ENCODE measurements around the gene IFT27. TPM values are rescaled to one million over a fixed set of nuclear protein-coding genes. Genes with fewer than 3 reads are reported as not detected.

Gene IFT27
- total RNA-seq, 1 experiment from 2014 or later: 23.2 TPM

GRCh38 chr22:36763576-36763975 lies 12.3 kb downstream of the IFT27 start:
- ChIA-PET CTCF (interaction anchor here (0.9 to 1.0 kb wide), 2 partner anchors 10 to 11 kb away, joined by 3 to 4 read pairs; no protein-coding TSS in a partner anchor), RAD21 (ENCODE audit: low non-redundant PET in 1 of 2, low total read pairs in 2 of 2, uncharacterized antibody in 2 of 2, unreplicated experiment in 2 of 2) (no interaction called here), POLR2A (no interaction called here)
- Histone ChIP-seq H3K36me3 (ENCODE audit: control insufficient read depth in 1 of 2, insufficient read depth in 2 of 2, low read length in 2 of 2) (no peaks in the 10 kb centered on the region; a peak in 1 of 4 replicates), H3K9me3 (ENCODE audit: control insufficient read depth in 1 of 2, insufficient read depth in 1 of 2, low read depth in 1 of 2, low read length in 2 of 2) (no peaks in the 10 kb centered on the region), H3K4me2 (ENCODE audit: low read length) (no peak overlapping the region), H3K4me1 (ENCODE audit: control insufficient read depth in 1 of 2, insufficient read depth in 2 of 2, low read length in 2 of 2) (peaks cover 0 to 7% of the 10 kb centered on the region in 2 experiments; a peak in 1 of 4 replicates), H3K9ac (ENCODE audit: low read length) (no peak overlapping the region), H4K20me1 (ENCODE audit: insufficient read depth) (no peaks in the 10 kb centered on the region), H3K9me2 (ENCODE audit: insufficient read depth) (no peaks in the 10 kb centered on the region), H3K27me3 (ENCODE audit: insufficient read depth, low read length) (no peaks in the 10 kb centered on the region), H3K27ac (ENCODE audit: low read depth, low read length) (no peak overlapping the region), H2AFZ (ENCODE audit: low read depth, low read length, poor library complexity, severe bottlenecking) (no peak overlapping the region), H3K79me2 (ENCODE audit: insufficient read depth, low read length) (no peaks in the 10 kb centered on the region), H3K4me3 (replicated peaks in 1 of 2; ENCODE audit: low read depth in 1 of 2, low read length in 2 of 2) (no peak overlapping the region)
- DNase-seq (ENCODE audit: low read depth, low spot score): no peak
- TF ChIP-seq EGR1 (IDR thresholded peaks at IDR 0.05; ENCODE audit: low read depth): no peak
- TF ChIP-seq RAD21 (IDR thresholded peaks at IDR 0.05; ENCODE audit: low read depth): no peak
- TF ChIP-seq ZBTB33 (IDR thresholded peaks at IDR 0.05; ENCODE audit: extremely low read depth, insufficient replicate concordance, low read length): no peak
- no peak for TF ChIP-seq YY1 (IDR thresholded peaks at IDR 0.05; ENCODE audit: extremely low read depth, insufficient replicate concordance, low read depth, low read length)
- BruUV-seq (replicated peaks): no TSS peak
- intact Hi-C loops (cut with micrococcal nuclease): no loop called here
- no peak for ATAC-seq

- RAD21 ChIA-PET (ENCODE audit: low non-redundant PET in 1 of 2, low total read pairs in 2 of 2, uncharacterized antibody in 2 of 2, unreplicated experiment in 2 of 2): no interaction called here
- no peak for TF ChIP-seq POLR2AphosphoS5 (IDR thresholded peaks at IDR 0.05; ENCODE audit: low read depth, low read length)
- no peak for TF ChIP-seq CEBPB (IDR thresholded peaks at IDR 0.05; ENCODE audit: low read depth)
- TF ChIP-seq SP1 (IDR thresholded peaks at IDR 0.05; ENCODE audit: low read depth): no peak
- TF ChIP-seq ZBTB33 (IDR thresholded peaks at IDR 0.05; ENCODE audit: extremely low read depth, insufficient replicate concordance, low read length): no peak
- no peak for TF ChIP-seq FOSL1 (IDR thresholded peaks at IDR 0.05; ENCODE audit: low read depth)
- TF ChIP-seq RAD21 (IDR thresholded peaks at IDR 0.05; ENCODE audit: low read depth): no peak
- no peak for TF ChIP-seq ATF3 (IDR thresholded peaks at IDR 0.05)
- no peak for TF ChIP-seq EZH2 (IDR thresholded peaks at IDR 0.05)
- no peak for TF ChIP-seq CBX3 (IDR thresholded peaks at IDR 0.05; ENCODE audit: low read depth)
- no peak for TF ChIP-seq POLR2A (IDR thresholded peaks at IDR 0.05; ENCODE audit: borderline replicate concordance, extremely low read depth, insufficient read depth, insufficient read length)
- no peak for TF ChIP-seq SRF (IDR thresholded peaks at IDR 0.05; ENCODE audit: low read depth)
- no peak for TF ChIP-seq YY1 (IDR thresholded peaks at IDR 0.05; ENCODE audit: extremely low read depth, insufficient replicate concordance, low read depth, low read length)
- no peak for TF ChIP-seq ELF1 (IDR thresholded peaks at IDR 0.05; ENCODE audit: borderline replicate concordance, low read depth)
- TF ChIP-seq EGR1 (IDR thresholded peaks at IDR 0.05; ENCODE audit: low read depth): no peak
- no peak for TF ChIP-seq TCF7L2 (IDR thresholded peaks at IDR 0.05; ENCODE audit: borderline replicate concordance, extremely low read depth, insufficient read depth, insufficient read length)
These were observed 13.1 kb downstream of the IFT27 start for GRCh38 chr22:36762687-36763260.

More at GRCh38 chr22:36762687-36763260, 13.1 kb downstream of the IFT27 start:
- no peak overlapping the region for H3K4me3 ChIP-seq (replicated peaks in 1 of 2; ENCODE audit: low read depth in 1 of 2, low read length in 2 of 2)
- H3K9me2 ChIP-seq (ENCODE audit: insufficient read depth): no peaks in the 10 kb centered on the region
- no peak overlapping the region for H3K27ac ChIP-seq (ENCODE audit: low read depth, low read length)
- DNase-seq (ENCODE audit: low read depth, low spot score) (no peak), ATAC-seq (no peak)
- BruUV-seq (replicated peaks): no TSS peak
- H3K9ac ChIP-seq (ENCODE audit: low read length): no peak overlapping the region
- no peaks in the 10 kb centered on the region for H3K27me3 ChIP-seq (ENCODE audit: insufficient read depth, low read length)
- H3K4me2 ChIP-seq (ENCODE audit: low read length): no peak overlapping the region
- peaks cover 0 to 7% of the 10 kb centered on the region in 2 experiments; a peak in 1 of 4 replicates for H3K4me1 ChIP-seq (ENCODE audit: control insufficient read depth in 1 of 2, insufficient read depth in 2 of 2, low read length in 2 of 2)
- CTCF ChIA-PET: no interaction called here
- POLR2A ChIA-PET: no interaction called here
- intact Hi-C loops (cut with micrococcal nuclease): no loop called here
- no peak overlapping the region for H2AFZ ChIP-seq (ENCODE audit: low read depth, low read length, poor library complexity, severe bottlenecking)
- no peaks in the 10 kb centered on the region for H3K9me3 ChIP-seq (ENCODE audit: control insufficient read depth in 1 of 2, insufficient read depth in 1 of 2, low read depth in 1 of 2, low read length in 2 of 2)
- H3K79me2 ChIP-seq (ENCODE audit: insufficient read depth, low read length): no peaks in the 10 kb centered on the region
- no peaks in the 10 kb centered on the region for H4K20me1 ChIP-seq (ENCODE audit: insufficient read depth)
- no peaks in the 10 kb centered on the region; a peak in 1 of 4 replicates for H3K36me3 ChIP-seq (ENCODE audit: control insufficient read depth in 1 of 2, insufficient read depth in 2 of 2, low read length in 2 of 2)

Data from HCT116 (cell line).